Stimulated activated CD8-positive, alpha-beta memory T cell treated with anti-CD3 and anti-CD28 coated beads, Interleukin-12 subunit alpha, Interleukin-12 subunit beta, amount 100 ng/mL, for 4 hours (primary cell): ENCODE data around the gene MKLN1.

Source experiments
- DNase-seq: peaks from one replicate; pipeline ENCODE4 v3.0.0-alpha.2; 2020; ENCODE audit warnings: low read depth

Gene MKLN1

GRCh38 chr7:131522325-131522930 lies 194.8 kb downstream of the MKLN1 start:
- no peak for DNase-seq

GRCh38 chr7:131524115-131524514 lies 196.4 kb downstream of the MKLN1 start:
- no peak for DNase-seq

GRCh38 chr7:131524703-131525102 lies 197.0 kb downstream of the MKLN1 start:
- no peak for DNase-seq

GRCh38 chr7:131525820-131526219 lies 198.1 kb downstream of the MKLN1 start:
- no peak for DNase-seq

- no peak for DNase-seq
These were observed 199.8 kb downstream of the MKLN1 start for GRCh38 chr7:131527456-131527855.

- no peak for DNase-seq
These were observed 201.5 kb downstream of the MKLN1 start for GRCh38 chr7:131529179-131529578.

GRCh38 chr7:131529617-131530016 lies 201.9 kb downstream of the MKLN1 start:
- DNase-seq = no peak

- no peak for DNase-seq
These were observed 202.5 kb downstream of the MKLN1 start for GRCh38 chr7:131530137-131530536.

GRCh38 chr7:131532570-131533091 lies 205.0 kb downstream of the MKLN1 start:
- no peak for DNase-seq

- DNase-seq = no peak
These were observed 205.5 kb downstream of the MKLN1 start for GRCh38 chr7:131533151-131533559.

GRCh38 chr7:131533566-131534561 lies 206.2 kb downstream of the MKLN1 start:
- no peak for DNase-seq

- no peak for DNase-seq
These were observed 208.7 kb downstream of the MKLN1 start for GRCh38 chr7:131536361-131536849.

GRCh38 chr7:131537571-131537978 lies 209.9 kb downstream of the MKLN1 start:
- no peak for DNase-seq

GRCh38 chr7:131538071-131538812 lies 210.6 kb downstream of the MKLN1 start:
- no peak for DNase-seq

- no peak for DNase-seq
These were observed 211.1 kb downstream of the MKLN1 start for GRCh38 chr7:131538813-131539179.

GRCh38 chr7:131540491-131541162 lies 213.0 kb downstream of the MKLN1 start:
- no peak for DNase-seq

GRCh38 chr7:131543298-131543697 lies 215.6 kb downstream of the MKLN1 start:
- no peak for DNase-seq

GRCh38 chr7:131544021-131544420 lies 216.3 kb downstream of the MKLN1 start:
- no peak for DNase-seq

- DNase-seq = no peak
These were observed 217.0 kb downstream of the MKLN1 start for GRCh38 chr7:131544449-131545301.

- no peak for DNase-seq
These were observed 218.4 kb downstream of the MKLN1 start for GRCh38 chr7:131546126-131546525.
